K562 (cell line): Measurements from ENCODE around the gene NEURL4. TPM values are rescaled to one million over a fixed set of nuclear protein-coding genes. Genes with fewer than 3 reads are reported as not detected.

Experiments used
- ARID3A ChIP-seq: IDR thresholded peaks from 2 replicates; pipeline ENCODE4 v1.6.1; 2012; ENCODE audit warnings: low read depth, low read length, improper control_type of control experiment, borderline replicate concordance
- CEBPB ChIP-seq: fragments of 450-650 bp; IDR thresholded peaks from 2 replicates; pipeline ENCODE4 v1.6.1; 2016; ENCODE audit warnings: missing genetic modification characterization, missing compliant biosample characterization
- ETV6 ChIP-seq, 3 experiments: fragments of 150-350 bp in 1 of 3; sonication (generic) in 1 of 3; formaldehyde crosslinking in 1 of 3; IDR thresholded peaks; 2 replicates each; pipeline versions ENCODE4 v1.6.1 to v1.8.0; 2014 to 2022; ENCODE audit warnings: borderline replicate concordance in 2 of 3, low read depth in 2 of 3, antibody characterized with exemption in 1 of 3, low read length in 1 of 3, mild to moderate bottlenecking in 1 of 3, missing genetic modification reagents in 1 of 3
- ILF3 ChIP-seq: fragments of 450-650 bp; IDR thresholded peaks from 2 replicates; pipeline ENCODE4 v1.6.1; 2018; ENCODE audit warnings: antibody characterized with exemption, mild to moderate bottlenecking, moderate library complexity, borderline replicate concordance
- JUND ChIP-seq, 2 experiments: IDR thresholded peaks; 2 replicates in 1 of 2; 3 replicates in 1 of 2; pipeline ENCODE4 v1.6.1; 2011; ENCODE audit warnings: borderline replicate concordance in 2 of 2, low read depth in 2 of 2, low read length in 2 of 2, improper control_type of control experiment in 1 of 2, missing biosample characterization in 1 of 2, missing genetic modification characterization in 1 of 2, missing genetic modification reagents in 1 of 2
- NFATC3 ChIP-seq: fragments of 450-650 bp; IDR thresholded peaks from 2 replicates; pipeline ENCODE4 v1.6.1; 2017; ENCODE audit warnings: mild to moderate bottlenecking
- REST ChIP-seq, 2 experiments: fragments of 450-650 bp; formaldehyde crosslinking in 1 of 2; IDR thresholded peaks; 2 replicates each; pipeline versions ENCODE4 v1.4.0 to v1.6.1; 2014 to 2020; ENCODE audit warnings: mild to moderate bottlenecking in 2 of 2, borderline replicate concordance in 1 of 2, low read depth in 1 of 2
- SIN3B ChIP-seq: fragments of 450-650 bp; IDR thresholded peaks from 2 replicates; pipeline ENCODE4 v1.6.1; 2017; ENCODE audit warnings: low read depth, mild to moderate bottlenecking, moderate library complexity
- SMARCC2 ChIP-seq: fragments of 450-650 bp; IDR thresholded peaks from 2 replicates; pipeline ENCODE4 v1.6.1; 2017; ENCODE audit warnings: antibody characterized with exemption, moderate library complexity, mild to moderate bottlenecking, low read depth
- TFAP4 ChIP-seq: sonication (generic); formaldehyde crosslinking; IDR thresholded peaks from 2 replicates; pipeline ENCODE4 v1.8.0; 2022; ENCODE audit warnings: missing genetic modification reagents, mild to moderate bottlenecking, moderate library complexity, borderline replicate concordance
- ZBTB12 ChIP-seq: fragments of 250-450 bp; sonication (Bioruptor Pico); IDR thresholded peaks from 2 replicates; pipeline ENCODE4 v1.4.0; 2020
- ZFP1 ChIP-seq: fragments of 450-650 bp; formaldehyde crosslinking; IDR thresholded peaks from 2 replicates; pipeline ENCODE4 v1.4.0; 2020; ENCODE audit warnings: mild to moderate bottlenecking, mixed read lengths
- ZKSCAN3 ChIP-seq: fragments of 250-450 bp; sonication (Bioruptor Pico); IDR thresholded peaks from 2 replicates; pipeline ENCODE4 v1.4.0; 2020
- polyA plus RNA-seq, 8 experiments: library from polyadenylated mRNA; depleted of rRNA in 4 of 8; stranded (reverse) in 5 of 8; unstranded in 3 of 8; fragments of >200 nt; fragmentation: Nextera tagmentation in 2 of 8; fragmentation: Illumina TruSeq in 1 of 8; extraction: Ambion mirVana in 2 of 8; extraction: Trizol in 1 of 8; gene quantifications; 2 replicates each; pipeline versions ENCODE4 v1.2.1 to v1.2.3, GENCODE V29; 2011 to 2014; ENCODE audit warnings: inconsistent platforms in 1 of 8, missing spikeins in 1 of 8
- total RNA-seq, 7 experiments: library from RNA; depleted of rRNA in 6 of 7; stranded (reverse); fragments of >200 nt in 6 of 7; fragmentation: Illumina TruSeq in 2 of 7; extraction: Trizol in 2 of 7; gene quantifications; 2 replicates each; pipeline versions ENCODE4 v1.2.1 to v1.2.3, GENCODE V29; 2011 to 2021; ENCODE audit warnings: low replicate concordance in 1 of 7

The NEURL4 gene
- total and polyA plus RNA-seq, 9 of the 15 experiments (the other 6 are each of a cell fraction or from before 2014, with no cell fraction given) = 0.08 to 37.4 (median 11.5) TPM

GRCh38 chr17:7281074-7281952 is 47.8 kb downstream of the NEURL4 start, which contains the start of gene SLC2A4 (continued):
- TF ChIP-seq ZFP1 (no peak), ETV6 (IDR thresholded peaks at IDR 0.05; ENCODE audit: borderline replicate concordance in 1 of 2, low read depth in 2 of 2, low read length in 1 of 2) (no peak), ETV6 (CRISPR knock-in tag; IDR thresholded peaks at IDR 0.05; ENCODE audit: borderline replicate concordance) (no peak), ZKSCAN3 (CRISPR knock-in tag) (no peak), ILF3 (no peak), TFAP4 (CRISPR knock-in tag) (no peak; the same call in 1 of the 2 replicates), CEBPB (tag) (no peak), JUND (IDR thresholded peaks at IDR 0.05; ENCODE audit: borderline replicate concordance, low read depth, low read length) (no peak), JUND (tag; IDR thresholded peaks at IDR 0.05; ENCODE audit: borderline replicate concordance, low read depth, low read length) (no peak), ARID3A (no peak), ZBTB12 (CRISPR knock-in tag) (no peak), REST (IDR thresholded peaks at IDR 0.05; ENCODE audit: borderline replicate concordance) (no peak), REST (CRISPR knock-in tag; IDR thresholded peaks at IDR 0.05; ENCODE audit: low read depth) (no peak), SIN3B (no peak), NFATC3 (no peak), SMARCC2 (no peak)
